Suppressor macrophage treated with lipopolysaccharide for 1 hour (primary cell): ENCODE results near the gene GINS1.
A peak's percentile ranks its signal among the peaks of the same experiment; 100 is the strongest.

ENCODE experiments used
- DNase-seq, 3 donors: peaks; one replicate each; pipeline ENCODE4 v3.0.0-alpha.2; 2020 to 2022

The GINS1 gene

DNA sequence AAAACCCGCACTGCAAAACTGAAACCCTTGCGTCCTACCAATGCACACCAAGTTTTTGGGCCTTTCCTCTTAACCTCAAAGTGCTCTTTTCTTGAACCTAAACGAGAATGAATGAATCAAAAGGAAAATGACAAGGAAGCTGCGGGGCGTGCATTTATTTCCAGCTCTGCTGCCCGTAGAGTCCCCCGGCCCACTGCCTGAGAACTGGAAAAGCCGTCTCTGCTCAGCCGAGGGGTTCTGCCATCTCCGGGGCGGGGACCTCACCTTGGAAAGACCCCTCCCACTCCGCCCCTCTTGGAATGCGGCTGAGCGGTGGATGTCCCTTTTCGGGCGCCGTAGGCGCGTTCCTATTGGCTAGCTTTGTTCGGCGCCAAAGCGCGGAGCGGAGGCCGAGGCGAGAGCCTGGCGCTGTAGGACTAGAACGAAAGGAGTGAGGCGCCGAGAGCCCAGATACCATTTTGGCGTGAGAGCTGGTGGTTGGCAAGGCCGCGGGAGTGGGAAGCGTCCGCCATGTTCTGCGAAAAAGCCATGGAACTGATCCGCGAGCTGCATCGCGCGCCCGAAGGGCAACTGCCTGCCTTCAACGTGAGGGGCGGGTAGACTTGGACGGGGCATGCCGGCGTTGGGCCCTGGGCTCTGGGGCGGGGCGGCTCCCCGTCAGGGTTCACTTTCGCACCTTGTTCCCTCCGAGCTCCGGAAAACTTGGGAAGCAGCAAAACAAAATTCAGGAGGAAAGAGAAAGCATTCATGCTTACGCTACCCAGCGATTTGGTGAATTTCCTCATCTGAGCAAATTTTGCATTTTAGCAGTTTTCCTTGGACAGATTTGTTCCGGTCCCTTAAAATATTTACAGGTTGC lies at the start of gene GINS1:
GINS1 (plus strand) TSS at position 363 of the 859 bp plus-strand sequence; CDS start at position 511, 148 bp downstream.
- peak; percentile 89 to 95 (median 93) for DNase-seq

DNA sequence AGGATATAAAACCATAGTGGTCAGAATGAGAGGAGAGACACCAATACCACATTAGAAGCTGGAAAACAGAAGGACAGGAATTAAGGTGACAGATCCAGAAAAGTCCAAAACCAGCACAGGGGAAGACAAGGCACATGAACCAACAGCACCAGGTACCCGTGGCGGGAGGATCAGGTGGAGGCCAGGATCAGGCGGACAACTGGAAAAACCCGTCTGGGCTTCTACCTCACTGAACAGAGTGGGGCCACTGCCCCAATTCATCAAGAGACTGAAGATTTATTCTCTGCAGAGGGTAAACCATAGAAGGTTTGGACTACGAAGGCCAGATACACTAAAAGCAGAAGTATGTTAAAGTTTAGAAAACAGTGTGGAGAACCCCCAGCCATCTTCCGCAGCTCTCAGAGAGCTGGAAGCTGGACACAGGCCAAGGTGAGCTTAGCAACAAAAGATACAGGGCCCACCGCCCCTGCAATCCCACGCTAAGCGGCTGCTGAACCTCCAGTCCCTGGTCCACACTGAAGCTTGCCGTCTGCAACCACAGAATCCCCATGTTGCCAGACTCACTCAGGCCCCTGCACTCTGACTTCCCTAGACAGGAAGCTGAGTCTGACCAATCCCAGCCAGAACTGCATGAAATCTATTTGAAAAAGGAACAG lies 46.7 kb upstream of the GINS1 start:
- DNase-seq, result peak; percentile 54 to 63 (median 59)

DNA sequence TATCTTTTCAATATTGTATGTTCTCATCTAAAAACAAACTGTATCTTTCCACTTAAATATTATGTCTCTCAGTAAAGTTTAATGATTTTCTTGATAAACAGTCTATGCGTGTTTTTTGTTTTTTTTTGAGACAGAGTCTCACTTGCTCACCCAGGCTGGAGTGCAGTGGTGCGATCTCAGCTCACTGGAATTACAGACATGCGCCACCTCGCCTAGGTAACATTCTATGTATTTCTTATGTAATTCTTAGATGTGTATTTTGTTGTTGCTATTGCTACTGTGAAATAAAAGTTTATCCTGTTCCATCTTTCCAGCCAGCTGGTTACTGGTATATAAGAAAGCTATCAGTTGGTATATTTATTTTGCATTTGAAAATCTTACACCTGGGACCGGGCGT lies 46.2 kb upstream of the GINS1 start:
- DNase-seq, result no peak

DNA sequence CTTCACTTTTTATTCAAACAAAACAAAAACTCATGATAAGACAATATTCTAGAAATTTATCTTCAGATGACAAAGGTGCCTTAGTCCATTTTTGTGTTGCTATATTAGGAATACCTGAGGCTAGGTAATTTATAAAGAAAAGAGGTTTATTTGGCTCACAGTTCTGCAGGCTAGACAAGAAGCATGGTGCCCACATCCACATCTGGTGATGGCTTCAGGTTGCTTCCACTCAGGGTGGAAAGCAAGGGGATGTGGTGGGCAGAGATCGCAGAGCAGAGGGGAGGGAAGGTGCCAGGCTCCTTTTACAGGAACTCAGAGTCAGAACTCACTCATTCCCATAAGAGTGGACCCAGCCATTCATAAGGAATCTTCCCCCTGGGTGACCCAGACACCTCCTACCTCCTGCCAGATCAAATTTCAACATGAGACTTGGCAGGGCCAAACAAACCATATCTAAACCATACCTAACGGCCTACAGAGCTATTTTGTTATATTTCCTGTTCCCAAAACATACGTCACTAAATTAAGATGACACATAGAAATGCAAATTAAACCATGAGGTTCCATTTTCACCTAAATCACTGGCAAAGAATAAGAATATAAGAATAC lies 43.2 kb upstream of the GINS1 start:
- DNase-seq, result no peak

DNA sequence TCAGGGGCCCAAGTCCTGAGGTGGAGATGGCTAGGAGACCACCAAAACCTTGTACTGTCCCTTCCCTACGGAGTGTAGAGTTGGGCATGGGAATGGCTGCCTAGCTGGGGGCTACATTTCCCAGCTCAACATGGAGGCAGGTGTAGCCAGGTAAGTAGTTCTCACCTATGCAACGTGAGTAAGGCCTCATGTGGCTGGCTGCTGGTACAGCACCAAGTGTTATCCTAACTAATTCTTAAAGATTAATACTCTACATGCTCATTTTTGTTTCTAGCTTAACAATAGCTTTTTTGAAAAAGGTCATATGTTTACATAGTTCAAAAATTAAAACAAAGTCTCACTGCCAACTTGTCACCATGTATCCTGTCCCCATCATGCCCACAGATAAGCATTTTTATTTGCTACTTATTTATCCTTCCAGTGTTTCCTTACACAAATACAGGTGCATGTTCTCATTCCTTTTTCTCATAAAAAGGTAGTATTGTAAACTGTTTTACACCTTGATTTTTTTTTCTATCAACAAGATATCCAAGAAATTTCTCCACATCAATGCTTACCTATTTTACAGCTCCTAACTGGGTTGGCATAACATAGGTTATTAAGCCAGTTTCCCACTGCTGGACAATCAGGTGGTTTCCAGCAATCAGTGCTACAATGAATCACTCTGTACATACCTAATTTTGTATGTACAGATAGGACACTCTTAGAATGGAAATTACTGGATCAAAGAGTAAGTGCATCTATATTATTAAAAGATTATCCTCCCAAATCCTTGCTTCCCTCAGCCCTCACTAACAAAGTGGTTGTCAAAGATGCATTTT lies 42.4 kb upstream of the GINS1 start:
- DNase-seq, result no peak

DNA sequence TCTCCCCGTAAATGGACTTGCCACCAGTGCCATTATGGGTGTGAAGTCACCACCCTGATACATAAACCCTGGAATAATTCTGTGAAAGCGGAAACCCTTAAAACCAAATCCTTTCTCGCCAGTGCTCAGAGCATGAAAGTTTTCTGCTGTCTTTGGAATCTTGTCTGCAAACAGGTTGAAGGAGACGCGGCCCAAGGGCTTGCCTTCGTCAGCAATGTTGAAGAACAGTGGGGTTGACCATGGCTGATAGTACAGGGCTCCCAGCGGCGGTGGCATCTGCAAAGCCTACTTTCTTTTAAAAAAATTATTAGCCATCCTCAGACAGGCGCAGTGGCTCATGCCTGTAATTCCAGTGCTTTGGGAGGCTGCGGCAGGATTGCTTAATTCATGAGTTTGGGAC lies 38.9 kb upstream of the GINS1 start:
- DNase-seq, result no peak

DNA sequence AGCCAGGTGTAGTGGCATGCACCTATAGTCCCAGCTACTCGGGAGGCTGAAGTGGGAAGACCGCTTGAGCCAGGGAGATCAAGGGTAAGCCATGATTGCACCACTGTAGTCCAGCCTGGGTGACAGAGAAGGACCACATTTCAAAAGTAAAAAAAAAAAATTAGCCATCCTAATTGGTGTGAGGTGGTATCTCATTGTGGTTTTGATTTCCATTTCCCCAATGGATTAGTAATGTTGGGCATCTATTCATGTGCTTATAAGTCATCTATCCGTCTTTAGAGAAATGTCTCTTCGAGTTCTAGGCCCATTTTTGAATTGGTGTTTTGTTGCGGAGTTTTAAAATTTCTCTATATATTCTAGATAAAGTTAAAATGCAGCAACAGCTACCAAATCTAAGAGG lies 38.5 kb upstream of the GINS1 start:
- DNase-seq, result peak in 2 of 3 donors; percentile 25 to 67

DNA sequence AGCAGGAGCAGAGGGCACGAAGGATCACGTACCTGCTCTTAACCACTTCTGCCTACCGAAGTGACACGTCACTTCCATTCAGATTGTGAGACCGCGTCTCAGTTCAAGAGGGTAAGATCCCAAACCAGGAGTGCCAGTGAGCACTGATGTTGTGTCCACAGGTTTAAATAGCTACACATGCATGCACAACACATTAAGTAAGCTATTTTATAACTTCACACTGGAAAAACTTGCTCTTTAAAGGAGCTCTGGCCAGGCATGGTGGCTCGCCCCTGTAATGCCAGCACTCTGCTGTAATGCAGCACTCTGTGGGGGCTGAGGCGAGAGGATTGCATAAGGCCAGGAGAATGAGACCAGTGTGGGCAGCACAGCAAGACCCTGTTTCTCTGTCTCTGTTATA lies 37.9 kb upstream of the GINS1 start:
- peak in 2 of 3 donors; percentile 24 to 35 for DNase-seq

DNA sequence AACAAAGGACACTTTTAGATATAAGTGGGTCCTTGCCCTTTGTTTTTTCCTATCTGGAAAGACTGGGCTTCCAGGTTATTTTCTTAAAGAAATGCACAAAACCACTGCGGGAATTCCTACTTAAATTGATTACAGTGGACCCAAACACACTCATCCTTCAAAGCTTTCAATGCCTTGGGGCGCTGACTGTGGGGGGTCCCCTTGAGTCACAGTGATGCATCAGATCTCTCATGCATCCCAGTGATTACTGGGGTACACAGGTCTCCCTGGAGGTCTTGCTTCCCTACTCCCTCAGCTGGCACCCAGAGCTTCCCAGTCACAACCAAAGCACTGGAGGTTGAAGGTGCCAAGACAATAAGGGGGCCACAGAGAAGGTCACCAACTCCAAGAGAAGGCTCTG lies 37.5 kb upstream of the GINS1 start:
- peak; percentile 28 to 37 (median 32) for DNase-seq

DNA sequence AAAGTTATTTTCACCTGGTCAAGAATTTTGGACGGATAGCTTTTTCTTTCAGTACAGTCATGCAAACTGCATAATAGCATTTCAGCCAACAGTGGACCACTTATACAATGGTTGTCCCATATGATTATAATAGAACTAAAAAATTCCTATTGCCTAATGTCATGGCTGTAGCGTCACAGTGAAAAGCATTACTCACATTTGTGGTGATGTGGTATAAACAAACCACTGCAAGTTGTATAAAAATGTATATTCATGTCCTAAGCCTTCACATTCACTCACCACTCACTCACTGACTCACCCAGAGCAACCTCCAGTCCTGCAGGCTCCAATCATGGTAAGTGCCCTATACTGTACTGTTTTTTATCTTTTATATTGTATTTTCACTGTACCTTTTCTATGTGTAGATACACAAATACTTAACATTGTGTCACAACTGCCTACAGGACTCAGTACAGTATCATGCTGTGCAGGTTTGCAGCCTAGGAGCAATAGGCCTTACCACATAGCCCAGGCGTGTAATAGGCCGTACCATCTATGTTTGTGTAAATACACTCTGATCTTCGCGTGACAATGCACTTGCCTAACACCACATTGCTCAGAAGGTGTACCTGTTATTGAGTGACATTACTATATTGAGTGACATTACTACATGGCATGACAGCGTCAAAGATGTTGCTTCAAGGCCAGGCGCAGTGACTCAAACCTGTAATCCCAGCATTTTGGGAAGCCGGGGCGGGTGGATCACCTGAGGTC lies 34.7 kb upstream of the GINS1 start:
- DNase-seq, result peak; percentile 54 to 88 (median 77)

DNA sequence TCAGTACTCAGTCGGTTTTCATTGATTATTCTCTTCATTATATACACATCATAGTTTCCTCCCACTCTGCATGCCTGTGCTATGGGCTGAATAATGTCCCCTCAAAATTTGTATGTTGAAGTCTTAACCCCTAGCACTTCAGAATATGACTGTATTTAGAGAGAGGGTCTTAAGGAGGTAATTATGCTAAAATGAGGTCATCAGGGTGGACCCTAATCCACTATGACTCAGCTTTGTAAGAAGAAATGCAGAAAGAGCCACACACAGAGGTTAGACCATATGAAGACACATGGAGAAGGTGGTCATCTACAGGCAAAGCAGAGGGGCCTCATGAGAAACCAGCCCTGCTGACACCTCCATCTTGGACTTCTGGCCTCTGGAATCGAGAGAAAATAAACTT lies 32.6 kb upstream of the GINS1 start:
- no peak for DNase-seq

DNA sequence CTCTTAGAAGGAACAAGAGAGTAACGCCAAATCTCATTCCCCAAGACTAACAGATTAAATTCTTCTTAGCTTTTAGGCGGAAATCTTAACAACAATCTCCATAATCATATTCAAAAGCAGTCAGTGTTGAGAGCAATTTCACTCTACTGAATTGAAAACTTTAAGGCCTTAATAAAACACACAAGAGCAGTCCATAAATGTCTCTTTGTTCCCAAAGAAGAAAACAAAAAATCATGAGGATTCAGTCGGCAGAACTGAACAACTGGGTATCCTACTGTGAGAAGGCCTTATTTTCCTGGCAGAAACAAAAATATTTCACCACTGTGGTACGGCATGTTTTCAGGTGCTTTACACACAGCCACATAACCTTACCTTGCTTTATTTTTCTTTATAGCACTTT lies 31.2 kb upstream of the GINS1 start:
- DNase-seq, result no peak

DNA sequence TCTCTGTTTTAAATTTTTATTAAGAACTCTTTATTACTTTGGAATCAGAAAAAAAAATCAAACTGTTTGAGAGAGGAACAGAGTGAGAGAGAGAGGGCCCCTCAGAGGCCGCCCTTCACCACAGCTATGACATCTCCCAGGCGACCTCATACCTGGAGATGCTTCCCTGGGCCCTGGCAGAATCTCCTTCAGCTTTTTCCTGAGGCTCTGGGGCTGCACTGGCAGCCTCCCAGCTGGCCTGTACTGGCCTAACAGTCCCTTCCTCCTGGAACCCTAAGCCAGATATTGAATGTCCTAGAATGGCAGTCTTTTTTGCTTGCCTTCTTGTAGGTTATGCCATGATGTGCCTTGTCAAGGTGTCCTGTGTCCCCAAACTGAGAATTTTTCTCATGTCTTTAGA lies 30.6 kb upstream of the GINS1 start:
- DNase-seq, result no peak

DNA sequence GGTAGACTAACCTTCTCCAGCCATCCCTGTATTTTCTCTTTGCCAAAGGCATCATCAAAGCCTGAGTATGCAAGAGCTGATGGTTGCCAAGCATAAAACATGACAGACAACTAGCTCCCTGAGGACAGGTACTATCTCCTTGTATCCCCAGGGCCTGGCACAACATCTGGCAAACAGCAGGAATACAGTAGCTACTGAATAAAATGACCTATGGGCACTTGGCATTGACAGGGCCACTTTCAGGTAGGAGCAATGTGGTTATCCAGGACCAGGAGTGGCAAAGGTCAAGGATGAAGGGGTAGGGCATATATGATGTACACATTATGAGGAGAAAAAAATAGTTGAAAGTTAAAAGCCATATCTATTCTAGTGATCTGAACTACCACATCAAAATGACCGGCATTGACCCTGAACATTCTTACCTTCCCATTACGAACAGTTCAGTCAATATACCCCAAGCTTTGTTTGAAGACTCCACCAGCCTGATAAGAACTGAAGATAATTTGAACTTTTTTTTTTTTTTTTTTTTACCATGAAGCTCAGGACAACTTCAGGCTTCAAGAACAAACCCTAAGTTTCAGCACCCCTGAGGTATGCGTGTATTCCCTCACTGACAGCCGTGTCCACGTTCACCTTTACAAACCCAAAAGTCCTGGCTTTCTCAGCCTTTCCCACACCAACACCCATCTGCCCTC lies 29.1 kb upstream of the GINS1 start:
- DNase-seq, result no peak

DNA sequence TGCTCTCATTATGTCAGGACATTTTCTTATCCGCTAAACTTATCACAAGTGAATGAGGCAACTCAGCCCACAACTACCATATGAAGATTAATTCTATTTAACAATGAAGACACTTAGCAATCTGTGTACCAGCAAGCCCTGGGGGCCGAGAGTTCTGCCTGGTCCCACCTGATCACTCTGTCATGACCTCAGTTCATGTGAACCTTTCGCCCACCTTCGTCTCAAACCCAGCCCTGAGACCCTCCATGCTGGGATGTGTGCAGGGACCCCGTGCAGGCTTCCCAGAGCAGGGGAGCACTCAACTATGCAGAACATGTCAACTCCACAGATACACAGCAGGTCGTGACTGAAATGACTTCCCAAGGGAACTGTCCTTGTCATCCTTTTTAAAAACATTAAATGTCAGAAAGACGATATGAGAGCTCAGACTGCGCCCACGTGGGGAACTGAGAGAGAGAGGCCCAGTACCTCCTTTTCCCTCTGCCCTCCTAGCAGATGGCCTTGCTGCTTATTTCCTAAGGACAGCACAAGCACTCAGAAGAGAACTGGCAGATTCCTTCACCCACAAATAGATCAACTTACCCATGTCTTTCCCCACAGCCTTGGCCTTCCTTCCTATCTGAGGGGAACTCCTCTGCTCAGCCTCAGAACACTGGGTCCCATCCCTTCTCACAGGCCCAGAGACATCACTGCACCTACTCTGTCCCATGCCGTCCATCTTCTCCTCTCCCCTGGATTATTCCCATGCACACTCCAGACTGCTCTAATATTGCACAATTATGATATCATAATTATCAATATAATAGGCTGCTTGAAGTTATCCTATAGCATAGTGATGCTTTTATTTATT lies 28.4 kb upstream of the GINS1 start:
- DNase-seq, result no peak

DNA sequence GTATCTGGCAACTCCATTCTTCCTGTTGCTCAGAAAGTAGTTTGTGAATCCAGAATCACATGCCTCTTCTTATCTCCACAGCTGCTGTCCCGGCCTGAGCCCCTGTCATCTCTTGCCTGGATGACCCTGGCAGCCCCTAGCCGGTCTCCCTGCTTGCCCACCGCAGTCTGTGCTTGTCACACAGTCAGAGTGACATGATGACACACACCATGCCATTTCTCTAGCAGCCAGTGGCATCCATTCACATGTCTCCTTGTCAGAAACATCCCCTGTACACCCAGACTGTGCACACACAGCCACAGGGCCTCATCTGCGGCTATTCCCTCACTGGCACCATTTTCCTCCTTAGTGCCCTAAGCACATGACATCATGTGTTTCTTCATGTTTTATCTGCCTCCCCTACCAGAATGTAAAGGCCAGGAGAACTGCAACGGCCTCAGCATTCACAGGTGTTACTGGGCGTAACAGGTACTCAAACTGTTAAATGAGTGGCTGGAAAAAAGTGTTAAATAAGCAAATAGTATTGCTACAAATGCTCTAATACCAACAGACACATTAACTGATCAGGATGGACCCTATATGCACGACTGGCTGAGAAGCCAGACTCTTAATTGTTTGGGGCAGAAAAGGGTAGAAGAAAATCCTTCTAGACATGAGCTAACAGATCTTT lies 26.4 kb upstream of the GINS1 start:
- DNase-seq, result no peak

DNA sequence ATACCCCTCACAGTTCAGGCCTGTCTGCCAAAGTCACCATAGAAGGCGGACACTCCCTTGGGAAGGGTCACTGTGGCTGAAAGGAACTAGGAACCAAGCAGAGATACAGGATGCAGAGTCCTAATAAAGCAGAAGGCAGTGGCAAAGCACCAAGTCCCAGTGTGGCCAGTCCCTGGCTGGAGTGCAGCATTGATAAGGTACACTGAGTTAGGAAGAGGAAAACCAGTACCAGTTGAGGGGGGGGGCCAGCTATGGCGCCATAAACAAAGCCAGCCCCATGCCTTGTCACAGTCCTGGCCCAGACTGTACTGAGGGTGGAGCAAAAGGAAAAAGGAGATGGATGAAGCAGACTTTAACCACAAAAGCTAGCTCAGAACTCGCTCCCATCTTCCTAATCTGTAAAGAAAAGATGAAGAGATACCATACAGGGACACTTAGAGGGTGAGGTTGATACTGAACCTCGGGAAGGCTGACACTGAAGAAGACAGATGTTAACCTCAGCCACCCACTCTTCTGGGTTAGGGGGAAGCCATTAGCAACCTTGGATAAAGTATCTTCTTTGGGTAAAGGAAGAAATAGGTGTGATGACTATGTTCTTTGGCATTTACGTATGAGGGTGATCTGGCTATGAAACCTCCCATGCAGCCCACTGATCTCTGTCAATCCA lies 24.6 kb upstream of the GINS1 start:
- DNase-seq, result no peak

DNA sequence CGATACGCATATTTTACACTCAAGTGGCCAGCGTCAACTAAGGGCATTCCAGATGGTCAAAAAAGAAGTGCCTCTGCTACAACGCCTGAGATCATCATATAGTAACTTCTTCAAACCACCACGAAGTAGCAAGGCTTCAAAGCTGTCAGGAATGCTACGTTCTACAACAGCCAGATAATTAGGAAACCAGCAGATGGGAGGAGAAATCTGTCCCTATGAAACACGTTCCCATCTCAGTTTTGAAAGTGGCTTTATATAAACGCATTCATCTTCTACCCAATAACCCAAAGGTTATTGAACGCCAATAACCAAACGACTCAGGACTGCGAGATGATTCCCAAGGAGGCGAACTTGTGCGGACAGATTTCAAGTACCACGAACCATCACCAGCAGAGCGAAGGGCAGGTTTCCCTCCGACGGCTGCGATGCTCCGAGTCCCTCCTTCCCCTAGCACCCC lies 18.0 kb upstream of the GINS1 start:
- DNase-seq, result peak; percentile 28 to 47 (median 37)

DNA sequence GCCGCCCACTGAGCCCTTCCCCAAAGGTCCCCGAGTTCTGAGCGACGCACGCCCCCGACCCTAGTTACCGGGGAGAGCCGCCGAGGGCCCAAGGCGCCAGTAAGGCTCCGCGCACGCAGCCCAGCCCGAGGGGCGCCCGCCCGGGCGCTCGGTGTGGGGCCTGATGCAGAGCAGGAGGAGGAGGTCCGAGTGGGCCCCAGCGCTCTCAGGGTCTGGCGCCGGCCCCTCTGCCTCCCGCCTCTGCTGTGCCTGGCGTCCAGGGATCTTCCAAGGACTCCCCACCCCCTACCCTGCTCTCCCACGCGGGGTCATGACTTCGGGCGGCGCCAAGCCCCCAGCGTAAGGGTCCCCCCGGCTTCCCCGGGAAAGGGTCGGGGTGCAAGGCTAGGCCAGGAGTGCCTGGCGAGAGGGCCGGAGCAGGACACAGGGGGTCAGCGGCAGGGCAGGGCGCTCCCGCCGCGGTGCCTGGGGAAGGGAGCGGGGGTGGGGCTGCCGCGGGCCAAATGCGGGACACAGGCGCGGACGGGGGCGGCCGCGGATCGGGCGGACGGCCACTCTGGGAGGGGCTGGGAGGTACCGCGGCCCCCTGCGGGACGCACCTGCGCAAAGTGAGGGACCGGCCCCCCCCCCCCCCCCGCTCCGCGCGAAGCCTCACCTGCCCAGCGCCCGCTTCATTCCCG lies 17.5 kb upstream of the GINS1 start:
- peak in 2 of 3 donors; percentile 28 to 63 for DNase-seq
